ENCODE data around the gene ZNF506. TPM values are rescaled to one million over a fixed set of nuclear protein-coding genes. Genes with fewer than 3 reads are reported as not detected.

The ZNF506 gene
- total RNA-seq, 4 donors from 2014 or later = 25.9 to 56.9 (median 31.3) TPM

Small RNA genes within 50 kb of the gene (small RNA-seq; reads per million reads assigned to genes)
- gene AC011477.5 = 0 reads per million in 2 donors

Other genes with a start within 250 kb of the ZNF506 start
- gene PBX4, start 203.1 kb downstream of the ZNF506 start, total RNA-seq = 10 to 100 TPM in 3 of 4 donors, 1 to 10 TPM in 1; 6.8 to 23.1 (median 14.1) TPM
- 10 to 100 TPM; 14.9 to 44.2 (median 34.6) TPM for gene LPAR2, start 193.5 kb downstream of the ZNF506 start, total RNA-seq
- 10 to 100 TPM; 28.0 to 66.8 (median 42.8) TPM for gene GMIP, start 178.1 kb downstream of the ZNF506 start, total RNA-seq
- gene ATP13A1, start 158.1 kb downstream of the ZNF506 start, total RNA-seq = 100 to 1,000 TPM; 223 to 465 (median 285) TPM
- 10 to 100 TPM; 10.1 to 52.8 (median 15.8) TPM for gene ZNF101, start 152.9 kb downstream of the ZNF506 start, total RNA-seq
- gene ZNF14, start 88.6 kb downstream of the ZNF506 start, total RNA-seq = 10 to 100 TPM in 1 of 4 donors, 1 to 10 TPM in 3; 1.9 to 11.6 (median 6.4) TPM
- gene ZNF253, start 44.1 kb upstream of the ZNF506 start, total RNA-seq = 10 to 100 TPM; 11.2 to 37.1 (median 12.9) TPM
- 1 to 10 TPM in 3 of 4 donors, under 1 TPM in 1; 0.88 to 8.3 (median 4.9) TPM for gene ZNF93, start 79.2 kb upstream of the ZNF506 start, total RNA-seq
- 10 to 100 TPM in 1 of 4 donors, 1 to 10 TPM in 3; 5.1 to 10.7 (median 8.9) TPM for gene ZNF682, start 217.8 kb upstream of the ZNF506 start, total RNA-seq